ENCODE data around the gene LYST.

LYST gene

GRCh38 chr1:235726557-235726956 is 140.1 kb downstream of the LYST start:
- TF ChIP-seq CTCF (IDR thresholded peaks at IDR 0.05) = no peak

- TF ChIP-seq CTCF (IDR thresholded peaks at IDR 0.05) = no peak
Observed at GRCh38 chr1:235725434-235725833, 141.3 kb downstream of the LYST start.

GRCh38 chr1:235724730-235725129 is 142.0 kb downstream of the LYST start:
- TF ChIP-seq CTCF (IDR thresholded peaks at IDR 0.05) = no peak

GRCh38 chr1:235722858-235723257 is 143.8 kb downstream of the LYST start:
- no peak for TF ChIP-seq CTCF (IDR thresholded peaks at IDR 0.05)

GRCh38 chr1:235721982-235722381 is 144.7 kb downstream of the LYST start:
- no peak for TF ChIP-seq CTCF (IDR thresholded peaks at IDR 0.05)

- no peak for TF ChIP-seq CTCF (IDR thresholded peaks at IDR 0.05)
Observed at GRCh38 chr1:235720544-235720943, 146.2 kb downstream of the LYST start.

- no peak for TF ChIP-seq CTCF (IDR thresholded peaks at IDR 0.05)
Observed at GRCh38 chr1:235714205-235714897, 152.4 kb downstream of the LYST start.

GRCh38 chr1:235712812-235713211 is 153.9 kb downstream of the LYST start:
- TF ChIP-seq CTCF (IDR thresholded peaks at IDR 0.05) = no peak
